CD4-positive, alpha-beta T cell treated with Interleukin-4 for 4 hours (primary cell): ENCODE measurements around the gene SCML1.
"Not testable (repeated sequence)": the region's sequence is repeated elsewhere in the genome, so short reads cannot be mapped to it uniquely, and the experiment has no call there.

Source experiments
- DNase-seq: peaks from one replicate; pipeline ENCODE4 v3.0.0-alpha.2; 2020

The SCML1 gene

DNA sequence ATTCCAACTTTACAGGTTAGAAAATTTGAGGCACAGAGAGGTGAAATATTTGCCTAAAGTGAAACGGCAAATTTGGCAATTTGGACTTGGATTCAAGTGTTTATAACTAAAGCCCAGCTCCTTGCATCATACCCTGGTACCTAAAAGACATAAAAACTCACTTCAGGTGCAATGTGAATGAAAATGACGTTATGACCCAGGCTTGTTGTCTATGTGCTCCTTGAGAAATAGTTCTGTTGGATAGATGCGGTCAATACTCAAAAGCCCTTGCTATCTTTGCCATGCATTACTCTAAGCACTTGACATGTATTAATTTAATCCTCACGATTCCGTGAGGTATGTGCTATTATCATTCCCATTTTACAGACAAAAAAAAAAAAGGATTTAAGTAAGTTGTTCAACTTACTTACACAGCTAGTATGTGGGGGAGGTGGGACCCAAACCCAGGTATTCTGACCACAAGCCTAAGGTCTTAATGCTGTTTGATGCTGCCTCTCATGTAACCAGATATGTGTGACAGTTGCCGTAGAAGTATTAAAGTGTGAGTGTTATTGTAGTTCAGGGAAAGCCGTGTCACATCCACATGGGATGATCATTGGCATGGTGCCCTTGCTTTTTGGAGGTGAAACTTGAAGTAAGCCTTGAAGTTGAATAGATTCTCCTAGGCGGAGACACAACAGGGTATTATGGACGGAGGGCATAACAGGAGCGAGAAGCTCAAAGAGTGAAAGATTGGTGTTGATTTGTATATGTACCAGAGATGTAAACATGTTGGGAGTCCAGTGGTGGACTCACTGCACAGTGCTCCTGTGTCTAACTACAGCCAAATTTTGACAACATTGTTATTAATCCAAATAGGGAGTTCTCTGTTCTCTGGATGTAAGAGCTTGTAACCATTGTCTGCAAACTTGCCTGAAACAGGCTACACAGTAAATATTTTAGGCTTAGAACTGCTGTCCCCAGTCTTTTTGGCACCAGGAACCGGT is 3.1 kb downstream of the SCML1 start:
- DNase-seq, result no peak

GRCh38 chrX:17741123-17741511 is 3.8 kb downstream of the SCML1 start:
- no peak for DNase-seq

GRCh38 chrX:17743913-17744312 is 6.6 kb downstream of the SCML1 start:
- no peak for DNase-seq

- DNase-seq, result no peak
These were observed 7.7 kb downstream of the SCML1 start for GRCh38 chrX:17744896-17745523.

DNA sequence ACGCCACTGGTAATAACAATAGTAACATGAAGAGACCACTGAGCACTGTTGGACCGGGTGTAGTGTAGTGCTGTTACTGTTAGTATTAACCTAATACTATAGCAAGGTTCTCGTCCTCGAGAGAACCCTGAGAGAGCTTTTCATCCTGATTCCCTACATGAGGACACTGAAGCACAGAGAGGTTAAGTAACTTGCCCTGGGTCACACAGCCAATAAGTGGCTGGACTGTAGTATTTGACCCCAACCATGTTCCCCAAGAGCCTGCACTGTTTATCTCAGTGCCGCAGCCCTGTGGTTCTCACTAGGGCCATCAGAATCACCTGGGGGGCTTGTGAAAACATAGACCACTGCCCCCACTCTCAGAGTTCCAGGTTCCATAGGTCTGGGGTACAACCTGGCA is 10.4 kb downstream of the SCML1 start:
- DNase-seq, result no peak

DNA sequence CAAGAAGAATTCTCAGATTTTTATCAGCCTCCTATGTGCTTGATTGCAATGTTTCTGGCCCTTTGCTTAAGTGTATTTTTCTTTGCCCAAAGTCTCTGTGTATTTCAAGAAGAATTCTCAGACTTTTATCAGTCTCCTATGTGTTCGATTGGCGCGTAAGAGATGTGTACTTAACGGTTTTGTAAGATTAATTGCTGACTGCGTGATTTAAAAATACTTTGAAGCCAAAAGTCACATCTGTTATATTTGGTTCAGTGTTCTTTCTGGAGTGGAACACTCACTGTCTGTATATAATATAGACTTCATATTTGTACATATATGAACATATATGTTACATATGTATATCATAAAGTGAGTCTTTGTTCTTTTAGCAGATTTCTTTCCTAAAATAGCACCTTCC is 11.4 kb downstream of the SCML1 start:
- DNase-seq, result no peak

GRCh38 chrX:17750436-17750835 is 13.1 kb downstream of the SCML1 start:
- no peak for DNase-seq

- DNase-seq, result no peak
These were observed 21.1 kb downstream of the SCML1 start for GRCh38 chrX:17758382-17758781.

DNA sequence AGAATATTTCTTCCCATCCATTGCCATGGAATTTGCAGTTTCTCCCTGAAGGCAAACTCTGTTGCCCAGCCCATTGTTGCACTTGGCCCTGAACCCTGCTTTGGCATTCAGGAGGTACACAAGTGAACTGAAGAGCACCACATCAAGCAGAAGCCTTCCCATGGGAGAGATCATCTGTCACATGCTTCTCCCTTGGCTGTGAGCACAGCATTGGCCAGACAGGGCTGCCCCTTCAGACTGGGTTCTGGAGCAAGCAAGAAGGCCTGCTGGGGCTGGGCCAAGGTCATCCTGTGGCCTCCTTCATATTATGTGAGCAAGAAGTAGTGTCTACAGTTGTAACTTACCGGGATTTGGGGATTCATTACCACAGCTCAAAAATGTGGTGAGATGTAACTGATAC is 22.7 kb downstream of the SCML1 start:
- no peak for DNase-seq

GRCh38 chrX:17767734-17768133 is 30.4 kb downstream of the SCML1 start:
- DNase-seq, result no peak

- no peak for DNase-seq
These were observed 31.7 kb downstream of the SCML1 start for GRCh38 chrX:17768997-17769396.

DNA sequence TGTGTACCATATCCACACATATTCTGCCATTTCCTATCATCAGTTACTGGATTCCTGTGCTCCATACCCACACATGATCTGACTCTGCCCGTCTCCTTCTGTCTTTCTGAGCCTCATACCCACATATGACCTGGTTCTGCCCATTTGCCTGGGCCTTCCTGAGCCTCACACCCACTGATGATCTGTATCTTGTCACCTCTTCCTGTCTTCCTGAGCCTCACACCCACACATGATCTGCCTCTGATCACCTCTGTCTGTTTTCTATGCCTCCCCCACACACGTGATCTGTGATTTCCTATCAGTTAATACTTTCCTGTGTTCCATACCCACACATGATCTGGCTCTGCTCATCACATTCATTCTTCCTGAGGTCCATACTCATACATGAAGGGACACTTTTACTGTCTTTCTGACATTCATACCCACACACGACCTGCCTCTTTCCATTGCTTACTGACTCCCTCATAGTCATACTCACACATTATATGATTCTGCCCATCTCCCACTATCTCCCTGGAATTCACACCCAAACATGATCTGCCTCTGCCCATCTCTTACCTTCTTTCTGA is 32.5 kb downstream of the SCML1 start:
- DNase-seq, result no peak

DNA sequence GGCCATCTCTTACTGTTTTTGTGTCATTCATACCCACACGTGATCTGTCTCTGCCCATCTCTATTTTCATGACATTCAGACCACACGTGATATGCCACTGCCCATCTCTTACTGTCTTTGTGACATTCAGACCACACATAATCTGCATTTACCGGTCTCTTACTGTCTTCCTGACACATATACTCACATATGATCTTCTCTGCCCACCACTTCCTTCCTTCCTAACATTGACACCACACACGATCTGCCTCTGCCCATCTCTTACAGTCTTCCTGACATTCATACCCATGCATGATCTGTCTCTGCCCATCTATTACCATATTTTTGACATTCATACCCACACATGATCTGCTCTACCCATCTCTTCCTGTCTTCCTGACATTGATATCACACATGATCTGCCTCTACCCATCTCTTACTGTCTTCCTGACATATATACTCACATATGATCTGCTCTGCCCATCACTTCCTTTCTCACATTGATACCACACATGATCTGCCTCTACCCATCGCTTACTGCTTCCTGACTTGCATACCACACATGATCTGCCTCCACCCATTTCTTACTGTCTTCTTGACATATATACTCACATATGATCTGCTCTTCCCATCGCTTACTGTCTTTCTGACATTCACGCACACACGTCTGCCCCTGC is 36.1 kb downstream of the SCML1 start:
- DNase-seq, result no peak

- no peak for DNase-seq
These were observed 36.8 kb downstream of the SCML1 start for GRCh38 chrX:17774053-17774452.

GRCh38 chrX:17778997-17779396 is 41.7 kb downstream of the SCML1 start:
- no peak for DNase-seq

GRCh38 chrX:17779434-17779833 is 42.1 kb downstream of the SCML1 start:
- no peak for DNase-seq

- DNase-seq, result not testable (repeated sequence)
These were observed 49.5 kb downstream of the SCML1 start for GRCh38 chrX:17786554-17787347.

GRCh38 chrX:17787557-17787956 is 50.3 kb downstream of the SCML1 start:
- DNase-seq, result no peak

DNA sequence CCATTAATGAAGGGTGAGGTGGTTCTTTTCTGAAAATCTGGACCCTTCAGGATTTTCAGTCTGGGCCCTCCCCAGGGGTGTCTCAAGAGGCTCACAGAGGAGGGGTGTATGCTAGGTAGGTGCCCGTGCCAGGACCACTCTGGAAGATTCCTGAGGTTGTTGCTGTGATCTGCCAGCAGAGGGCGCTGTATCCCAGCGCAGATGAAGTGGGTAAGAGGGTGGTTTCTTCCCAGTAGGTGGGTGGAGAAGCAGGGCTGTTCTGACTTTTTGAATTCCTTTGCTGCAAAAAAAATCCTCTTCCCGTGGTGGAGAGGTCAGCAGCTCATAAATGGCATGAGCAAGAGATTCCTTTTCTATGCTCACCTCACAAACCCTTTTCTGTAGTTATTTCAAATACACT is 51.1 kb downstream of the SCML1 start:
- peak; percentile 3 for DNase-seq

- no peak for DNase-seq
These were observed 51.8 kb downstream of the SCML1 start for GRCh38 chrX:17788956-17789562.

GRCh38 chrX:17792826-17793225 is 55.5 kb downstream of the SCML1 start:
- no peak for DNase-seq

GRCh38 chrX:17798921-17799320 is 61.6 kb downstream of the SCML1 start:
- no peak for DNase-seq
